ENCODE data around the gene FSTL4. TPM values are rescaled to one million over a fixed set of nuclear protein-coding genes. Genes with fewer than 3 reads are reported as not detected.

The FSTL4 gene
- total and polyA plus RNA-seq, 2 of the 4 experiments (the other 2 are of a cell fraction): 0.18 TPM; not detected in 1

- no peak overlapping the region for H3K27ac ChIP-seq (ENCODE audit: insufficient read depth, low read length)
- in situ Hi-C loops (cut with MboI; ENCODE audit: low sequenced_read_pairs): no loop called here
- no peaks in the 10 kb centered on the region for H3K79me1 ChIP-seq (ENCODE audit: low read depth in 1 of 2, low read length in 2 of 2)
- no peak overlapping the region for H4K5ac ChIP-seq (ENCODE audit: low read depth, low read length)
- no peak overlapping the region for H4K8ac ChIP-seq (ENCODE audit: low read depth in 2 of 2, low read length in 2 of 2)
- H2AK5ac ChIP-seq (ENCODE audit: low read depth, low read length): no peak overlapping the region
- no peak overlapping the region for H2BK120ac ChIP-seq (ENCODE audit: low read depth, low read length)
- no peaks in the 10 kb centered on the region for H3K9me1 ChIP-seq (ENCODE audit: insufficient read depth, low read length)
- no TSS peak for BruUV-seq (replicated peaks)
- H3K9me3 ChIP-seq (ENCODE audit: control insufficient read depth, insufficient read depth, low read length): no peaks in the 10 kb centered on the region
- H3K27me3 ChIP-seq (ENCODE audit: control insufficient read depth, insufficient read depth, low read length): peaks cover 10% of the 10 kb centered on the region; the same call in 1 of the 2 replicates
- H3K36me3 ChIP-seq (ENCODE audit: control insufficient read depth, insufficient read depth, low read length): no peaks in the 10 kb centered on the region
- no peak overlapping the region for H2BK20ac ChIP-seq (ENCODE audit: low read depth, low read length)
- no peak for ATAC-seq (ENCODE audit: low read depth)
- no peak overlapping the region for H3K4me3 ChIP-seq (ENCODE audit: insufficient read depth, low read depth, low read length)
- no peak overlapping the region for H2AFZ ChIP-seq (replicated peaks; ENCODE audit: low read length, poor library complexity)
- 80% methylated on average over 2 of the region's 7 CpGs; no CpG with 5 or more reads in 1 of the 2 experiments for WGBS, 2 experiments (ENCODE audit: extremely low coverage in 2 of 2, insufficient read length in 1 of 2)
- TF ChIP-seq MXI1 (IDR thresholded peaks at IDR 0.05; ENCODE audit: borderline replicate concordance, low read depth, low read length) (no peak), RAD21 (IDR thresholded peaks at IDR 0.05; ENCODE audit: low read length) (no peak), NFE2L2 (IDR thresholded peaks at IDR 0.05; ENCODE audit: low read depth, low read length) (no peak), POLR2A (IDR thresholded peaks at IDR 0.05; ENCODE audit: low read depth, low read length) (no peak), RCOR1 (IDR thresholded peaks at IDR 0.05; ENCODE audit: insufficient replicate concordance, low read length) (no peak), ELK1 (IDR thresholded peaks at IDR 0.05; ENCODE audit: borderline replicate concordance, low read depth, low read length) (no peak), BHLHE40 (IDR thresholded peaks at IDR 0.05; ENCODE audit: low read depth, low read length) (no peak), MAFK (IDR thresholded peaks at IDR 0.05; ENCODE audit: low read depth, low read length) (no peak), USF2 (IDR thresholded peaks at IDR 0.05; ENCODE audit: low read depth, low read length) (no peak), RFX5 (IDR thresholded peaks at IDR 0.05; ENCODE audit: low read depth, low read length) (no peak), CHD1 (IDR thresholded peaks at IDR 0.05; ENCODE audit: low read depth, low read length) (no peak), CEBPB (IDR thresholded peaks at IDR 0.05; ENCODE audit: low read depth, low read length) (no peak), MAZ (IDR thresholded peaks at IDR 0.05; ENCODE audit: borderline replicate concordance, low read depth, low read length) (no peak), FOS (IDR thresholded peaks at IDR 0.05; ENCODE audit: low read depth, low read length) (no peak), SMC3 (IDR thresholded peaks at IDR 0.05; ENCODE audit: low read depth, low read length) (no peak)
- ChIA-PET CTCF (no interaction called here), POLR2A (ENCODE audit: unreplicated experiment) (no interaction called here)
- H3K18ac ChIP-seq (ENCODE audit: low read depth, low read length): no peak overlapping the region
- no peak for DNase-seq
- intact Hi-C loops (cut with micrococcal nuclease): no loop called here
- no peak overlapping the region for H3K9ac ChIP-seq (ENCODE audit: low read depth, low read length)
- H3K56ac ChIP-seq (ENCODE audit: extremely low read depth, insufficient read depth, low read length): no peak overlapping the region
- H2BK5ac ChIP-seq (ENCODE audit: low read depth, low read length, poor library complexity, severe bottlenecking): no peak overlapping the region
- H2BK15ac ChIP-seq (ENCODE audit: low read depth, low read length): no peak overlapping the region
- dilution Hi-C loops (cut with HindIII; ENCODE audit: low sequenced_read_pairs, unreplicated experiment): no loop called here
- no peak overlapping the region for H3K4me2 ChIP-seq (ENCODE audit: low read depth, low read length)
- H3K4ac ChIP-seq (ENCODE audit: low read depth, low read length): no peak overlapping the region
- no peak overlapping the region for H4K91ac ChIP-seq (ENCODE audit: insufficient read depth, low read depth, low read length)
- no peak overlapping the region for H2AK9ac ChIP-seq (replicated peaks; ENCODE audit: low read depth, low read length, poor library complexity)
- H3K4me1 ChIP-seq (ENCODE audit: control insufficient read depth, insufficient read depth, low read length): no peaks in the 10 kb centered on the region
- no peaks in the 10 kb centered on the region for H4K20me1 ChIP-seq (ENCODE audit: insufficient read depth, low read length)
- no peak overlapping the region for H3K14ac ChIP-seq (replicated peaks; ENCODE audit: low read depth, low read length)
- no peak overlapping the region for H3K23ac ChIP-seq (ENCODE audit: low read depth, low read length)
Measured at GRCh38 chr5:133314086-133314485, 298.3 kb downstream of the FSTL4 start.

Data from IMR-90 (cell line).